WTC11 (cell line): ENCODE data around the gene NRXN3. TPM values are rescaled to one million over a fixed set of nuclear protein-coding genes. Genes with fewer than 3 reads are reported as not detected.

Experiments used
- ATAC-seq: fragments of 200-7000 bp; cut with Tn5 transposase; 2 replicates; pipeline ENCODE4 v1.10.0; 2021; ENCODE audit warnings: mild to moderate bottlenecking, moderate library complexity
- CTCF ChIA-PET: fragments of 300-600 bp; sonication (Branson Sonifier 250); formaldehyde crosslinking; loops from one replicate; lab custom pipeline; 2021; ENCODE audit warnings: antibody characterized with exemption; lab: Charles Lee
- POLR2A ChIA-PET: fragments of 350-600 bp; sonication (Branson Sonifier 250); formaldehyde crosslinking; loops from one replicate; lab custom pipeline; 2021; ENCODE audit warnings: antibody characterized with exemption; lab: Charles Lee
- DNase-seq: peaks from one replicate; pipeline ENCODE4 v3.0.0; 2021; ENCODE audit warnings: low spot score
- H3K27ac Mint-ChIP-seq: 2 replicates; pipeline ENCODE4 v1.8.0; 2021; ENCODE audit warnings: mixed read lengths
- H3K27me3 Mint-ChIP-seq: 2 replicates; pipeline ENCODE4 v1.8.0; 2021; ENCODE audit warnings: low read depth, mild to moderate bottlenecking, moderate library complexity, mixed read lengths
- H3K36me3 Mint-ChIP-seq: 2 replicates; pipeline ENCODE4 v1.8.0; 2021; ENCODE audit warnings: mixed read lengths
- H3K4me1 Mint-ChIP-seq: 2 replicates; pipeline ENCODE4 v1.8.0; 2022; ENCODE audit warnings: mixed read lengths
- H3K4me3 Mint-ChIP-seq: 2 replicates; pipeline ENCODE4 v1.8.0; 2021; ENCODE audit warnings: mild to moderate bottlenecking, moderate library complexity, mixed read lengths
- H3K9me3 Mint-ChIP-seq: 2 replicates; pipeline ENCODE4 v1.8.0; 2021; ENCODE audit warnings: mixed read lengths
- AFF4 ChIP-seq: sonication (generic); formaldehyde crosslinking; IDR thresholded peaks from 2 replicates; pipeline ENCODE4 v1.8.1; 2023; ENCODE audit warnings: mild to moderate bottlenecking, missing genetic modification reagents, borderline replicate concordance
- CREB1 ChIP-seq: sonication (generic); formaldehyde crosslinking; IDR thresholded peaks from 2 replicates; pipeline ENCODE4 v1.8.0; 2023; ENCODE audit warnings: mild to moderate bottlenecking, missing genetic modification reagents
- CTCF ChIP-seq: fragments of 200-600 bp; IDR thresholded peaks from 2 replicates; pipeline ENCODE4 v1.8.0; 2022; ENCODE audit warnings: antibody characterized with exemption
- ESRRA ChIP-seq: sonication (generic); formaldehyde crosslinking; IDR thresholded peaks from 2 replicates; pipeline ENCODE4 v1.8.1; 2022; ENCODE audit warnings: mild to moderate bottlenecking, missing genetic modification reagents, borderline replicate concordance
- HMGXB4 ChIP-seq: sonication (generic); formaldehyde crosslinking; IDR thresholded peaks from 2 replicates; pipeline ENCODE4 v1.8.1; 2023; ENCODE audit warnings: mild to moderate bottlenecking, moderate library complexity, missing genetic modification reagents
- IRF1 ChIP-seq: sonication (generic); formaldehyde crosslinking; IDR thresholded peaks from 2 replicates; pipeline ENCODE4 v1.8.0; 2023; ENCODE audit warnings: missing genetic modification reagents
- IRF2 ChIP-seq: sonication (generic); formaldehyde crosslinking; IDR thresholded peaks from 2 replicates; pipeline ENCODE4 v1.8.0; 2022; ENCODE audit warnings: low read depth, missing genetic modification reagents, borderline replicate concordance
- NFATC4 ChIP-seq: fragments of 250-450 bp; sonication (Bioruptor Pico); IDR thresholded peaks from 2 replicates; pipeline ENCODE4 v1.9.0; 2021; ENCODE audit warnings: mild to moderate bottlenecking
- NFE2L1 ChIP-seq: sonication (generic); formaldehyde crosslinking; IDR thresholded peaks from 2 replicates; pipeline ENCODE4 v1.8.1; 2023; ENCODE audit warnings: missing genetic modification reagents
- NR2C2 ChIP-seq: sonication (generic); formaldehyde crosslinking; IDR thresholded peaks from 2 replicates; pipeline ENCODE4 v1.8.0; 2022; ENCODE audit warnings: mild to moderate bottlenecking, missing genetic modification reagents
- OVOL2 ChIP-seq: fragments of 250-450 bp; sonication (Bioruptor Pico); IDR thresholded peaks from 2 replicates; pipeline ENCODE4 v1.9.0; 2021; ENCODE audit warnings: mild to moderate bottlenecking, borderline replicate concordance
- PRRX2 ChIP-seq: fragments of 250-450 bp; sonication (Bioruptor Pico); IDR thresholded peaks from 2 replicates; pipeline ENCODE4 v1.8.0; 2021; ENCODE audit warnings: mild to moderate bottlenecking
- SMAD4 ChIP-seq: sonication (generic); formaldehyde crosslinking; IDR thresholded peaks from 2 replicates; pipeline ENCODE4 v1.8.0; 2022; ENCODE audit warnings: mild to moderate bottlenecking, missing genetic modification reagents
- TEAD1 ChIP-seq: sonication (generic); formaldehyde crosslinking; IDR thresholded peaks from 2 replicates; pipeline ENCODE4 v1.8.0; 2022; ENCODE audit warnings: mild to moderate bottlenecking, missing genetic modification reagents
- ZNF396 ChIP-seq: fragments of 250-450 bp; sonication (Bioruptor Pico); IDR thresholded peaks from 2 replicates; pipeline ENCODE4 v1.8.0; 2021; ENCODE audit warnings: mild to moderate bottlenecking, moderate library complexity, borderline replicate concordance
- ZNF416 ChIP-seq: fragments of 250-450 bp; sonication (Bioruptor Pico); IDR thresholded peaks from 2 replicates; pipeline ENCODE4 v1.9.0; 2021; ENCODE audit warnings: mild to moderate bottlenecking, inconsistent platforms
- ZSCAN18 ChIP-seq: fragments of 250-450 bp; sonication (Bioruptor Pico); IDR thresholded peaks from 2 replicates; pipeline ENCODE4 v2.1.2; 2022; ENCODE audit warnings: mild to moderate bottlenecking, moderate library complexity
- total RNA-seq: library from RNA; stranded (reverse); gene quantifications from 3 replicates; pipeline ENCODE4 v1.2.3, GENCODE V29; 2021
- TF ChIP-seq, protein P1 (sequence below): sonication (generic); formaldehyde crosslinking; IDR thresholded peaks from 2 replicates; pipeline ENCODE4 v1.8.1; 2023; ENCODE audit warnings: mild to moderate bottlenecking, missing genetic modification reagents

NRXN3 gene
- total RNA-seq, 1 experiment from 2014 or later = 3.0 TPM

DNA sequence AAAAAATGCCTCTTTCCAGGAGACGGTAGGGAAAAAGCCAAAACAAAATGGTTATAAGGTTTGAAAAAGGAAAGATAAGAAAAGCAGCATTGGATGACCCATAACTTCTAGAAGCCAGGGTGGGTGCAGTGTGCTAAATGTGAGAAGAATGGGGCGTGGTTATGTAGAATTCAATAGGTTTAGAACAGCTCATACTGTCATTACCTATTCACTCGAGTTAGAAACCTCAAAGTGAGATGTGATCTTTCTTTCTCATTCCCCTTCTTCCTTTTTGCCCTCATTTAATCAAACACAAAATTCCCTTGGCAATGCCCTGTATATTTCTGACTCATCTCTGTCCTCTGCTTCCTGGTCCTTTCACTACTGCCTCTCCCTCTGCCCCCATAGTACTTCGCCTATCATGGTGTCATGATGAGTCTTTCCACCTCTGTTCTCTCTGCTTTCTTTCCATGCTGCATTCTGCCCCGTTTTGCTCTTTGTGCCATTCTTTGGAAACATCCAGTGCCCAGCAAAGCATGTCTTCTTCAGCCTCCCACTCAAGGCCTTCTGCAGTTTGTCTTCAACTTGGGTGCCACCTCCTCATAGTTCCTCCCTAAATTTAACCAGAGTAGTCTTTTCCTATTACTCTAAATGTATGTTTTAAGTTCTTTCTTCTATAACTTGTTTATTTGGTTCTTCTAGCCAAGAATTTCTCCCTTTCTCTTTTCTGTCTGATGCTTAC is 496.3 kb downstream of the NRXN3 start:
- no peak overlapping the region for H3K27ac Mint-ChIP-seq
- H3K36me3 Mint-ChIP-seq = no peaks in the 10 kb centered on the region
- TF ChIP-seq ZNF416 = no peak
- TF ChIP-seq ESRRA = no peak
- no peak for TF ChIP-seq HMGXB4
- no peak for TF ChIP-seq CTCF
- no peak for TF ChIP-seq CREB1 (CRISPR knock-in tag)
- no peak for TF ChIP-seq IRF1
- no peak for TF ChIP-seq TEAD1 (CRISPR knock-in tag)
- no peak for TF ChIP-seq PRRX2
- TF ChIP-seq IRF2 (CRISPR knock-in tag) = no peak
- TF ChIP-seq, protein P1, sequence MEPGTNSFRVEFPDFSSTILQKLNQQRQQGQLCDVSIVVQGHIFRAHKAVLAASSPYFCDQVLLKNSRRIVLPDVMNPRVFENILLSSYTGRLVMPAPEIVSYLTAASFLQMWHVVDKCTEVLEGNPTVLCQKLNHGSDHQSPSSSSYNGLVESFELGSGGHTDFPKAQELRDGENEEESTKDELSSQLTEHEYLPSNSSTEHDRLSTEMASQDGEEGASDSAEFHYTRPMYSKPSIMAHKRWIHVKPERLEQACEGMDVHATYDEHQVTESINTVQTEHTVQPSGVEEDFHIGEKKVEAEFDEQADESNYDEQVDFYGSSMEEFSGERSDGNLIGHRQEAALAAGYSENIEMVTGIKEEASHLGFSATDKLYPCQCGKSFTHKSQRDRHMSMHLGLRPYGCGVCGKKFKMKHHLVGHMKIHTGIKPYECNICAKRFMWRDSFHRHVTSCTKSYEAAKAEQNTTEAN (CRISPR knock-in tag) = no peak
- TF ChIP-seq AFF4 (CRISPR knock-in tag) = no peak
- TF ChIP-seq SMAD4 (CRISPR knock-in tag) = no peak
- no peak for TF ChIP-seq ZSCAN18 (CRISPR knock-in tag)
- TF ChIP-seq NFATC4 (CRISPR knock-in tag) = no peak
- no peak for TF ChIP-seq ZNF396
- no peak for TF ChIP-seq NFE2L1 (CRISPR knock-in tag)
- TF ChIP-seq NR2C2 (CRISPR knock-in tag) = no peak
- TF ChIP-seq OVOL2 = no peak
- POLR2A ChIA-PET = no interaction called here
- DNase-seq (no peak), ATAC-seq (no peak)
- no peaks in the 10 kb centered on the region for H3K4me1 Mint-ChIP-seq
- H3K9me3 Mint-ChIP-seq = peaks cover 7% of the 10 kb centered on the region; the same call in 1 of the 2 replicates
- H3K27me3 Mint-ChIP-seq = no peaks in the 10 kb centered on the region
- CTCF ChIA-PET = interaction anchor here (1.3 kb wide), 1 partner anchor 100 kb away, joined by 5 read pairs; no protein-coding TSS in a partner anchor
- H3K4me3 Mint-ChIP-seq = no peak overlapping the region
